Neuronal stem cell (in vitro differentiated cells): Measurements from ENCODE around the gene DDX56.
A peak's percentile ranks its signal among the peaks of the same experiment; 100 is the strongest.

Experiments
- DNase-seq: peaks from one replicate; pipeline ENCODE4 v3.0.0-alpha.2; 2013; ENCODE audit warnings: low spot score
- H2AFZ ChIP-seq: one replicate; pipeline ENCODE4 v1.6.1; 2013; ENCODE audit warnings: mild to moderate bottlenecking, low read length, inconsistent platforms
- H2AK5ac ChIP-seq: 2 replicates; pipeline ENCODE4 v1.6.1; 2013; ENCODE audit warnings: low read depth, mild to moderate bottlenecking, inconsistent platforms, low read length, moderate library complexity, mixed read lengths
- H2BK120ac ChIP-seq: 2 replicates; pipeline ENCODE4 v1.6.1; 2013; ENCODE audit warnings: low read depth, mild to moderate bottlenecking, inconsistent platforms, low read length, moderate library complexity, mixed read lengths
- H2BK12ac ChIP-seq: one replicate; pipeline ENCODE4 v1.6.1; 2013; ENCODE audit warnings: low read length, inconsistent platforms
- H2BK15ac ChIP-seq: 2 replicates; pipeline ENCODE4 v1.6.1; 2013; ENCODE audit warnings: mild to moderate bottlenecking, low read length, inconsistent platforms, mixed read lengths
- H2BK5ac ChIP-seq: one replicate; pipeline ENCODE4 v1.6.1; 2013; ENCODE audit warnings: inconsistent platforms, mild to moderate bottlenecking, low read length, moderate library complexity
- H3K14ac ChIP-seq: one replicate; pipeline ENCODE4 v1.6.1; 2013; ENCODE audit warnings: low read length, inconsistent platforms
- H3K18ac ChIP-seq: 2 replicates; pipeline ENCODE4 v1.6.1; 2013; ENCODE audit warnings: low read length, inconsistent platforms
- H3K23ac ChIP-seq: 2 replicates; pipeline ENCODE4 v1.6.1; 2013; ENCODE audit warnings: low read depth, mild to moderate bottlenecking, mixed read lengths, low read length, inconsistent platforms; ENCODE audit not compliant: poor library complexity
- H3K27ac ChIP-seq: replicated peaks from 3 replicates; pipeline ENCODE4 v1.5.1; 2013; ENCODE audit warnings: low read length, inconsistent platforms
- H3K27me3 ChIP-seq, 3 experiments: 2 replicates each; pipeline ENCODE4 v1.6.1; 2013; ENCODE audit warnings: low read length in 3 of 3, mild to moderate bottlenecking in 2 of 3, inconsistent platforms in 1 of 3, low read depth in 1 of 3, mixed read lengths in 1 of 3, moderate library complexity in 1 of 3; ENCODE audit not compliant: control insufficient read depth in 3 of 3, insufficient read depth in 3 of 3
- H3K36me3 ChIP-seq, 2 donors: replicated peaks in 1 of 2; 2 replicates each; pipeline ENCODE4 v1.6.1; 2013; ENCODE audit warnings: low read length in 2 of 2; ENCODE audit not compliant: control insufficient read depth in 2 of 2, insufficient read depth in 2 of 2
- H3K4ac ChIP-seq: 2 replicates; pipeline ENCODE4 v1.6.1; 2013; ENCODE audit warnings: inconsistent platforms, mild to moderate bottlenecking, low read length, moderate library complexity
- H3K4me1 ChIP-seq, 2 donors: 1 replicate in 1 of 2; 2 replicates in 1 of 2; pipeline ENCODE4 v1.6.1; 2013; ENCODE audit warnings: low read length in 2 of 2, low read depth in 1 of 2; ENCODE audit not compliant: control insufficient read depth in 2 of 2, insufficient read depth in 1 of 2
- H3K4me2 ChIP-seq: one replicate; pipeline ENCODE4 v1.6.1; 2013; ENCODE audit warnings: mild to moderate bottlenecking, low read length, inconsistent platforms; ENCODE audit not compliant: insufficient read depth, poor library complexity, severe bottlenecking
- H3K4me3 ChIP-seq, 2 donors: 2 replicates each; pipeline ENCODE4 v1.5.1; 2013; ENCODE audit warnings: low read length in 2 of 2, mild to moderate bottlenecking in 2 of 2, inconsistent platforms in 1 of 2, moderate library complexity in 1 of 2
- H3K79me1 ChIP-seq: one replicate; pipeline ENCODE4 v1.6.1; 2013; ENCODE audit warnings: low read depth, mild to moderate bottlenecking, inconsistent platforms, low read length, moderate library complexity
- H3K9ac ChIP-seq: one replicate; pipeline ENCODE4 v1.6.1; 2013; ENCODE audit warnings: mild to moderate bottlenecking, low read depth, low read length, inconsistent platforms; ENCODE audit not compliant: poor library complexity
- H3K9me3 ChIP-seq, 2 donors: replicated peaks in 1 of 2; 2 replicates each; pipeline versions ENCODE3 to v1.6.1; 2013; ENCODE audit warnings: low read length in 2 of 2, mild to moderate bottlenecking in 2 of 2, inconsistent platforms in 1 of 2, low read depth in 1 of 2, mixed read lengths in 1 of 2, moderate library complexity in 1 of 2; ENCODE audit not compliant: control insufficient read depth in 2 of 2, insufficient read depth in 1 of 2
- H4K8ac ChIP-seq: one replicate; pipeline ENCODE4 v1.6.1; 2013; ENCODE audit warnings: low read depth, mild to moderate bottlenecking, inconsistent platforms, low read length, moderate library complexity
- H4K91ac ChIP-seq: one replicate; pipeline ENCODE4 v1.6.1; 2013; ENCODE audit warnings: low read length, low read depth, mild to moderate bottlenecking, inconsistent platforms; ENCODE audit not compliant: poor library complexity
- WGBS, 2 donors: extraction: QIAGEN DNeasy Blood & Tissue Kit; methylation state at CpG; one replicate each; pipeline ENCODE4 v1.1.7; 2013; ENCODE audit warnings: missing lambda C conversion rate in 2 of 2, mixed read lengths in 1 of 2; ENCODE audit not compliant: insufficient read length in 2 of 2, insufficient replicate concordance in 1 of 2; ENCODE audit errors: extremely low coverage in 2 of 2; 5-methylcytosine and 5-hydroxymethylcytosine counted together

Gene DDX56

DNA sequence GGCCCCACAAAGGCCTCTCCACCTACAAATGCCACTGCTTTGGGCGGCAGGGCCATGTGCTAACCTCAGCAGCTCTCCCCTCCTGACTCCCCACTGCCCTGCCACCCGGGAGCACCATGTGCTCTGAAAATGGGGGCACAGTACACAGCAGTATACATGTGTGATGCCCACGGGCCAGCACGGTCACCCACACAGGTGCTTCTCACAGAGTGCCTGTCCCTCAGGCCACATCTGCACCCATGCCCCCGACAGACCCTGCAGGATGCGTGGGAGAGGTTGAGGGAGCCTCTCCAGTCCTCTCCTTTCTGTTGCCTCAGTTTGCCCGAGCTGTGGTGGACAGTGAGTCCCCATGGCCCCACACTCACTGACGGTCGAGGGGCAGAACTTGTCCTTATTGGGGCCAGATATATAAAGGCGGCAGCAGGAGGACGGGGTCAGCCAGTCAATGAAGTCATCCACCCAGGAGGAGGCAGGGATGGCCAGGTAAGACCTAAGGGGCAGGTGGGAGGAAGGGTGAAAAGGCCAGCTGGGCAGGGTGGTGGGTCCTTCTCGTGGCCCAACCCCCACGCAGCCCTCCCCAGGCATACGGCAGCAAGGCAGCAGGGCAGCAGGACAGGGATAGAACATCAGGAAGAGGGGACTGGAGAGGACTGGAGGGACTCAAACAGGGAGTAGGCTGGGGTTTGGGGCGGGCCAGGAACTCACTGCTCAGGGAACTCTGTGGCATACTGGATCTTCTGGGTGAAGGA, 52.2 kb downstream of the DDX56 start:
- DNase-seq: no peak
- WGBS, 2 donors: no CpG with 5 or more reads among the region's 15 CpGs
- no peak overlapping the region for H2BK15ac ChIP-seq

DNA sequence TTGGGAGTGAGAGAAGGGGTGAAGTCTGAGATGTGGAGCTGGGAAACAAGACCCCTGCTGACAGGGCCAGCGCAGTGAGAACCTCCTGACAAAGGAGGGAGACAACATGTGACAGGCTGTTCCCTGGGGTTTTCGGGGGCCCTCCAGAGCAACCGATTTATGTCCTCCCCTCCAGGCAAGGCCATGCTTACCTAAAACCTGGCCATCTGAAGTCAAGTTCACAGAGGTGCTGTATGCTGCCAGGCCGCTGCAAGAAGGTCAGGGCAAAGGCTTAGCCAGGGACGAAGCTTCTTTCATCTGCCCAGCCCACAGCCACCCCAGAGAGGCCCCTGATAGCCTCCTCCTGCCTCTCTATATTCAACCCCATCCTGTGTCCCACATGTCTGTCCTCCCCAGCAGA, 53.1 kb downstream of the DDX56 start:
- no peak overlapping the region for H3K4me2 ChIP-seq
- no peak overlapping the region for H3K18ac ChIP-seq
- H3K4me1 ChIP-seq: no peaks in the 10 kb centered on the region
- H2BK5ac ChIP-seq: no peak overlapping the region
- no peak overlapping the region for H3K14ac ChIP-seq
- no peak overlapping the region for H2AFZ ChIP-seq
- H4K91ac ChIP-seq: no peak overlapping the region
- no peak overlapping the region for H3K4me3 ChIP-seq
- H3K4ac ChIP-seq: no peak overlapping the region
- no peak overlapping the region for H3K27ac ChIP-seq
- no CpG with 5 or more reads among the region's 5 CpGs for WGBS, 2 donors
- H3K79me1 ChIP-seq: peaks cover 2% of the 10 kb centered on the region
- no peak overlapping the region for H4K8ac ChIP-seq
- H2BK120ac ChIP-seq: no peak overlapping the region
- no peaks in the 10 kb centered on the region for H3K36me3 ChIP-seq
- H3K23ac ChIP-seq: no peak overlapping the region
- H2BK15ac ChIP-seq: no peak overlapping the region
- no peak overlapping the region for H2AK5ac ChIP-seq
- H3K27me3 ChIP-seq: peaks cover 0 to 32% (median 1%) of the 10 kb centered on the region in 3 experiments
- H2BK12ac ChIP-seq: no peak overlapping the region
- H3K9ac ChIP-seq: no peak overlapping the region
- peaks cover 0 to under 1% of the 10 kb centered on the region in 2 donors for H3K9me3 ChIP-seq
- DNase-seq: no peak

More for the DNA sequence above, 52.2 kb downstream of the DDX56 start:
- Histone ChIP-seq H3K4me3 (no peak overlapping the region), H3K4me1 (no peaks in the 10 kb centered on the region), H2AFZ (no peak overlapping the region), H3K27me3 (peaks cover 0 to 32% (median 0%) of the 10 kb centered on the region in 3 experiments), H3K9ac (peak overlapping the region; percentile 30), H3K23ac (no peak overlapping the region), H3K18ac (no peak overlapping the region), H3K4me2 (no peak overlapping the region), H4K91ac (no peak overlapping the region), H3K36me3 (no peaks in the 10 kb centered on the region), H3K14ac (no peak overlapping the region), H2AK5ac (peak overlapping the region; percentile 83), H3K79me1 (no peaks in the 10 kb centered on the region), H2BK5ac (no peak overlapping the region), H3K9me3 (no peaks in the 10 kb centered on the region), H3K27ac (no peak overlapping the region), H2BK120ac (no peak overlapping the region), H3K4ac (peak overlapping the region; percentile 67), H2BK12ac (no peak overlapping the region), H4K8ac (no peak overlapping the region)

DNA sequence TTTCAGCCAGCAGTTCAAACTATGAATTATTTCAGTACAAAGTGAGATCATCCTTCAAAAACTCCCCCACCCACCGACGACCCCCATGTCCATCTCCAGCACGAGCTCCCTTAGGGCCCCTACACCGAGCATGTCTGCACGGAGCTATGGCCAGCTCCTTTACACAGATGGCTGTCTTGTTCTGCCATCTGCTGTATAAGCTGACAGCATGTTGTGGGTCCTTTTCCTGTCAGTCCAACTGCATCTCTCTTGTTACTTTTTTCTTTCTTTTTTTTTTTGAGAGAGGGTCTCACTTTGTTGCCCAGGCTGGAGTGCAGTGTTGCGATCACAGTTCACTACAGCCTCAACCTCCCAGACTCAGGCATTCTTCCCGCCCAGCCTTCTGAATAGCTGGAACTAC, 54.2 kb downstream of the DDX56 start:
- Histone ChIP-seq H3K9me3 (peaks cover 0 to 2% of the 10 kb centered on the region in 2 donors), H2BK120ac (no peak overlapping the region), H2BK15ac (no peak overlapping the region), H3K4me3 (no peak overlapping the region), H3K18ac (no peak overlapping the region), H2AK5ac (no peak overlapping the region), H3K79me1 (peaks cover 2% of the 10 kb centered on the region), H2BK12ac (no peak overlapping the region), H3K27ac (no peak overlapping the region), H4K8ac (no peak overlapping the region), H3K4me1 (no peaks in the 10 kb centered on the region), H4K91ac (no peak overlapping the region), H3K4me2 (no peak overlapping the region), H3K4ac (no peak overlapping the region), H2BK5ac (no peak overlapping the region), H3K14ac (peak overlapping the region; percentile 38), H3K23ac (no peak overlapping the region), H3K36me3 (no peaks in the 10 kb centered on the region), H2AFZ (no peak overlapping the region), H3K27me3 (peaks cover 0 to 32% (median 3%) of the 10 kb centered on the region in 3 experiments), H3K9ac (no peak overlapping the region)
- DNase-seq: no peak
- WGBS, 2 donors: no CpG with 5 or more reads among the region's 7 CpGs

- Histone ChIP-seq H2AFZ (no peak overlapping the region), H2BK120ac (no peak overlapping the region), H2BK5ac (no peak overlapping the region), H4K91ac (no peak overlapping the region), H3K79me1 (peaks cover 2% of the 10 kb centered on the region), H2BK15ac (no peak overlapping the region), H3K14ac (no peak overlapping the region), H3K36me3 (no peaks in the 10 kb centered on the region), H3K4me1 (no peaks in the 10 kb centered on the region), H3K23ac (no peak overlapping the region), H2BK12ac (no peak overlapping the region), H2AK5ac (no peak overlapping the region), H4K8ac (no peak overlapping the region), H3K9me3 (peaks cover 0 to 2% of the 10 kb centered on the region in 2 donors), H3K4me3 (no peak overlapping the region), H3K4me2 (no peak overlapping the region), H3K4ac (no peak overlapping the region), H3K27me3 (peaks cover 0 to 29% (median 3%) of the 10 kb centered on the region in 3 experiments), H3K18ac (no peak overlapping the region), H3K9ac (no peak overlapping the region), H3K27ac (no peak overlapping the region)
- no CpG with 5 or more reads among the region's 3 CpGs for WGBS, 2 donors
- DNase-seq: no peak
Measured at GRCh38 chr7:44518761-44519160, 54.9 kb downstream of the DDX56 start.
